OCI-LY7 (cell line): ENCODE results near the gene GPT2. TPM values are rescaled to one million over a fixed set of nuclear protein-coding genes. Genes with fewer than 3 reads are reported as not detected.

ENCODE experiments used
- BruUV-seq: library from RNA; stranded (reverse); fragments of 400-500 nt; replicated peaks from 2 replicates; lab custom pipeline; 2021; lab: Mats Ljungman, UMichigan
- CTCF ChIA-PET: fragments of 300-600 bp; sonication (Branson Sonifier 250); formaldehyde crosslinking; loops from one replicate; lab custom pipeline; 2022; ENCODE audit warnings: antibody characterized with exemption; ENCODE audit not compliant: unreplicated experiment; lab: Charles Lee
- POLR2A ChIA-PET: fragments of 300-600 bp; sonication (Branson Sonifier 250); formaldehyde crosslinking; loops from one replicate; lab custom pipeline; 2022; ENCODE audit warnings: antibody characterized with exemption; lab: Charles Lee
- DNase-seq: peaks from one replicate; pipeline ENCODE4 v3.0.0-alpha.2; 2015; ENCODE audit warnings: low spot score
- H2AFZ ChIP-seq: fragments of 200-600 bp; sonication (generic), shearing (Covaris generic); 2 replicates; pipeline ENCODE4 v1.6.1; 2014; ENCODE audit warnings: mild to moderate bottlenecking, antibody characterized with exemption, low read length, moderate library complexity
- H3K27ac ChIP-seq: fragments of 200-600 bp; sonication (generic); 2 replicates; pipeline ENCODE4 v1.5.1; 2014; ENCODE audit warnings: mixed run types, low read depth, mild to moderate bottlenecking, moderate library complexity, low read length, inconsistent platforms; ENCODE audit not compliant: poor library complexity, severe bottlenecking
- H3K36me3 ChIP-seq: fragments of 200-600 bp; sonication (generic); 2 replicates; pipeline ENCODE4 v1.6.1; 2014; ENCODE audit warnings: mild to moderate bottlenecking, antibody characterized with exemption, low read length, moderate library complexity, mixed read lengths; ENCODE audit not compliant: insufficient read depth
- H3K4me1 ChIP-seq: fragments of 200-600 bp; sonication (generic); 2 replicates; pipeline ENCODE4 v1.5.1; 2014; ENCODE audit warnings: mild to moderate bottlenecking, low read length; ENCODE audit not compliant: insufficient read depth, poor library complexity, severe bottlenecking
- H3K4me2 ChIP-seq: fragments of 200-600 bp; sonication (generic); 2 replicates; pipeline ENCODE4 v1.6.1; 2014; ENCODE audit warnings: mild to moderate bottlenecking, low read length
- H3K4me3 ChIP-seq: fragments of 200-600 bp; sonication (generic); 2 replicates; pipeline ENCODE4 v1.5.1; 2014; ENCODE audit warnings: mild to moderate bottlenecking, low read depth, low read length; ENCODE audit not compliant: poor library complexity, severe bottlenecking
- H3K79me2 ChIP-seq: fragments of 200-600 bp; sonication (generic); 2 replicates; pipeline ENCODE4 v1.6.1; 2016; ENCODE audit warnings: low read depth, mild to moderate bottlenecking, low read length, moderate library complexity, mixed read lengths; ENCODE audit not compliant: insufficient read depth
- H3K9me2 ChIP-seq: fragments of 200-600 bp; sonication (generic); 2 replicates; pipeline ENCODE4 v1.6.1; 2016; ENCODE audit warnings: mild to moderate bottlenecking, low read length, mixed read lengths; ENCODE audit not compliant: insufficient read depth
- H3K9me3 ChIP-seq: fragments of 200-600 bp; sonication (generic); 2 replicates; pipeline ENCODE4 v1.6.1; 2014; ENCODE audit warnings: mild to moderate bottlenecking, mixed run types, low read length, mixed read lengths
- H4K20me1 ChIP-seq: fragments of 200-600 bp; sonication (generic); 2 replicates; pipeline ENCODE4 v1.6.1; 2014; ENCODE audit warnings: mild to moderate bottlenecking, antibody characterized with exemption, low read length, moderate library complexity, mixed read lengths; ENCODE audit not compliant: insufficient read depth
- CTCF ChIP-seq: fragments of 200-600 bp; sonication (generic); conservative IDR thresholded peaks from 2 replicates; pipeline ENCODE4 v1.5.1; 2014; ENCODE audit warnings: mild to moderate bottlenecking, antibody characterized with exemption, low read length, moderate library complexity, mixed read lengths
- EZH2phosphoT487 ChIP-seq: fragments of 200-600 bp; sonication (generic); IDR thresholded peaks from 2 replicates; pipeline ENCODE4 v1.6.1; 2018; ENCODE audit warnings: low read depth, borderline replicate concordance, mild to moderate bottlenecking, mixed run types, antibody characterized with exemption, low read length, moderate library complexity, mixed read lengths
- intact Hi-C: fragments of 100-400 bp; cut with micrococcal nuclease; formaldehyde crosslinking; loops from one replicate; pipeline ENCODE4 v1.10.0; 2022; ENCODE audit not compliant: unreplicated experiment
- total RNA-seq, 2 experiments: library from RNA; depleted of rRNA in 1 of 2; stranded (reverse); fragments of >200 nt in 1 of 2; shearing (Covaris generic) in 1 of 2; gene quantifications; 2 replicates each; pipeline ENCODE4 v1.2.3, GENCODE V29; 2014 to 2022

Gene GPT2
- total RNA-seq, 2 experiments from 2014 or later: 42.5 to 105 TPM

DNA sequence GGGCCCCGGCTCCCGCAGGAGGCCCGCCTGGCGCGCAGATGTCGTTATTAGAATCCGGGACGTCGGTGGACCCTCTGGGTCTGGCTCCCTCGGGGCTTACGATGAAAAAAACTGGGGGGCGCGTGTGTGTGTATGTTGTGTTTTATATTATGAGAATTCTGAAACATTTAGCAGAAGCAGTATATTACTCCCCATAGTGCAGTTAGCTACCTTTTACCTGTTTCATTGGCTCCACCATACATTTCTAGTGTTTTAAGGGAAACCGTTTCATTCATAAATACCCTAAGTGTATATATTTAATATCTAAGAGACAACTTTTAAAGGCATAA is 89.8 kb downstream of the GPT2 start:
- Histone ChIP-seq H2AFZ (peak overlapping the region; percentile 38; the same call in 1 of the 2 replicates), H3K4me2 (peak overlapping the region; percentile 91), H3K9me2 (no peaks in the 10 kb centered on the region), H3K79me2 (peaks cover 51% of the 10 kb centered on the region), H3K4me3 (peak overlapping the region; percentile 87), H3K36me3 (peaks cover 36% of the 10 kb centered on the region), H3K4me1 (peaks cover 43% of the 10 kb centered on the region), H3K9me3 (no peaks in the 10 kb centered on the region), H4K20me1 (peaks cover 20% of the 10 kb centered on the region), H3K27ac (peak overlapping the region; percentile 80)
- intact Hi-C loops: loop anchor here (2.0 to 10.0 kb wide), 4 partner anchors 45 to 521 kb away; no protein-coding TSS in a partner anchor
- DNase-seq: no peak
- POLR2A ChIA-PET: interaction anchor here (0.7 to 3.2 kb wide), 8 partner anchors 10 to 326 kb away, joined by 3 to 11 read pairs (median 3); no protein-coding TSS in a partner anchor
- CTCF ChIA-PET: interaction anchor here (0.7 kb wide), 1 partner anchor 10 kb away, joined by 3 read pairs; no protein-coding TSS in a partner anchor
- TF ChIP-seq CTCF: no peak
- TF ChIP-seq EZH2phosphoT487: no peak
- BruUV-seq: TSS peak; percentile 96

DNA sequence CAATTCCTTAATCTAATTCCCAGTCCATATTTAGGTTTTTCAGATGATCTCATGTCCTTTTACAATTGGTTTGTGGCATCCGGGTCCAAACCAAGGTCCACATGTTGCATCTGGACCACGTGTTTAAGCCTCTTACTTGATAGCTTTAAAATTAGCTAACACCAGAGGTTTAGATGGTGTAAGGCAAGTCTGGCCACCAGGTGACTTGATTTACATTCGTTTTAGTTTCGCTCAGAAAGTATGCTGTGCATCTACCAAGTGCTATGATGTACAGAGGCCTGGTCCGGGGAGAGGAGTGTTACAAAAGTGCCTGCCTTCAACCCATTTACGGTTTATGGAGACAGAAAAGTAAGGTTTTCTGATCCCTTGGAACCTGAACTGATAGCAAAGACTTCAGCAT is 90.2 kb downstream of the GPT2 start:
- no peaks in the 10 kb centered on the region for H3K9me2 ChIP-seq
- POLR2A ChIA-PET: interaction anchor here (0.6 to 3.2 kb wide), 7 partner anchors 9 to 327 kb away, joined by 3 to 11 read pairs (median 3); no protein-coding TSS in a partner anchor
- H3K4me1 ChIP-seq: peaks cover 43% of the 10 kb centered on the region
- peaks cover 32% of the 10 kb centered on the region for H3K36me3 ChIP-seq
- DNase-seq: peak; percentile 70
- BruUV-seq: no TSS peak
- H3K9me3 ChIP-seq: no peaks in the 10 kb centered on the region
- peak overlapping the region; percentile 91 for H3K4me2 ChIP-seq
- CTCF ChIA-PET: interaction anchor here (0.7 to 0.9 kb wide), 2 partner anchors 9 to 48 kb away, joined by 3 to 4 read pairs; no protein-coding TSS in a partner anchor
- peak overlapping the region; percentile 87 for H3K4me3 ChIP-seq
- H3K79me2 ChIP-seq: peaks cover 47% of the 10 kb centered on the region
- peak overlapping the region; percentile 38; the same call in 1 of the 2 replicates for H2AFZ ChIP-seq
- peak overlapping the region; percentile 80 for H3K27ac ChIP-seq
- intact Hi-C loops: loop anchor here (5.0 to 10.0 kb wide), 3 partner anchors 63 to 520 kb away; no protein-coding TSS in a partner anchor
- no peak for TF ChIP-seq EZH2phosphoT487
- TF ChIP-seq CTCF: 0 out of 2 replicates have a peak, but pooled peaks have one; percentile 20
- peaks cover 16% of the 10 kb centered on the region for H4K20me1 ChIP-seq

DNA sequence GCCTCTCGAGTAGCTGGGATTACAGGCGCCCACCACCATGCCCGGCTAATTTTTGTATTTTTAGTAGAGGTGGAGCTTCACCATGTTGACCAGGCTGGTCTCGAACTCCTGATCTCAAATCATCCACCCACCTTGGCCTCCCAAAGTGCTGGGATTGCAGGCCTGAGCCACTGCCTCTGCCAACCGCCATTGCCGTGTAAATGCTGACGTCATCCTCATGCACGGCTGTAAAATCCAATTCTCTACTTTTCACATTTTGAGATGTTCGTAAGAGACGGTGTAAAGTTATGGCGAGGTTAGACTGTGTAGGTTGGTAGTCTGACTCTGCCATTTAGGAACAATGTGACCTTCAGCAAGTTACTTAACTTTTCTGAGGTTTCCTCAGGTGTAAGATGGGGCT is 91.0 kb downstream of the GPT2 start:
- POLR2A ChIA-PET: interaction anchor here (0.7 to 3.2 kb wide), 3 partner anchors 9 to 331 kb away, joined by 4 to 11 read pairs (median 5); no protein-coding TSS in a partner anchor
- no peak for DNase-seq
- BruUV-seq: no TSS peak
- H4K20me1 ChIP-seq: peaks cover 14% of the 10 kb centered on the region
- intact Hi-C loops: loop anchor here (10.0 kb wide), 1 partner anchor 520 kb away; no protein-coding TSS in a partner anchor
- no peak overlapping the region for H3K4me2 ChIP-seq
- peaks cover 39% of the 10 kb centered on the region for H3K79me2 ChIP-seq
- H3K4me1 ChIP-seq: peaks cover 39% of the 10 kb centered on the region
- H3K9me3 ChIP-seq: no peaks in the 10 kb centered on the region
- H3K27ac ChIP-seq: no peak overlapping the region
- CTCF ChIA-PET: interaction anchor here (0.9 kb wide), 1 partner anchor 47 kb away, joined by 4 read pairs; no protein-coding TSS in a partner anchor
- H3K4me3 ChIP-seq: no peak overlapping the region
- H3K9me2 ChIP-seq: no peaks in the 10 kb centered on the region
- TF ChIP-seq CTCF: no peak
- TF ChIP-seq EZH2phosphoT487: no peak
- peaks cover 24% of the 10 kb centered on the region for H3K36me3 ChIP-seq
- no peak overlapping the region for H2AFZ ChIP-seq
